CD4-positive, alpha-beta memory T cell (primary cell): ENCODE measurements around the gene LAGE3. TPM values are rescaled to one million over a fixed set of nuclear protein-coding genes. Genes with fewer than 3 reads are reported as not detected.
A peak's percentile ranks its signal among the peaks of the same experiment; 100 is the strongest.

Experiments
- CTCF ChIA-PET: fragments of 350-600 bp; sonication (Branson Sonifier 250); formaldehyde crosslinking; loops from one replicate; lab custom pipeline; 2021; ENCODE audit warnings: inconsistent platforms; ENCODE audit not compliant: partially characterized antibody; lab: Charles Lee
- POLR2A ChIA-PET: fragments of 350-600 bp; sonication (Branson Sonifier 250); formaldehyde crosslinking; loops from one replicate; lab custom pipeline; 2021; ENCODE audit not compliant: partially characterized antibody; lab: Charles Lee
- DNase-seq, 5 donors: peaks; one replicate each; pipeline versions ENCODE4 v3.0.0 to v3.0.0-alpha.2; 2020 to 2022; ENCODE audit warnings: mixed read lengths in 1 of 5
- H3K27ac ChIP-seq: one replicate; pipeline ENCODE4 v1.7.0; 2013; ENCODE audit warnings: low read depth, low read length
- H3K27me3 ChIP-seq: 2 replicates; pipeline ENCODE4 v1.7.0; 2013; ENCODE audit warnings: mild to moderate bottlenecking, low read length, moderate library complexity; ENCODE audit not compliant: insufficient read depth
- H3K36me3 ChIP-seq: 2 replicates; pipeline ENCODE4 v1.7.0; 2013; ENCODE audit warnings: mild to moderate bottlenecking, low read length, moderate library complexity; ENCODE audit not compliant: insufficient read depth
- H3K4me1 ChIP-seq: 2 replicates; pipeline ENCODE4 v1.7.0; 2013; ENCODE audit warnings: mild to moderate bottlenecking, low read length, moderate library complexity; ENCODE audit not compliant: insufficient read depth
- H3K4me3 ChIP-seq, 2 donors: one replicate each; pipeline ENCODE4 v1.7.0; 2013; ENCODE audit warnings: low read length in 2 of 2, mild to moderate bottlenecking in 1 of 2
- H3K9me3 ChIP-seq, 2 donors: one replicate each; pipeline ENCODE4 v1.7.0; 2013; ENCODE audit warnings: low read length in 2 of 2, control low read depth in 1 of 2; ENCODE audit not compliant: control insufficient read depth in 1 of 2
- H3K27ac Mint-ChIP-seq, 7 donors: one replicate each; pipeline ENCODE4 v1.8.0; 2020 to 2021; ENCODE audit warnings: mixed read lengths in 7 of 7, mild to moderate bottlenecking in 6 of 7, inconsistent platforms in 3 of 7, moderate library complexity in 3 of 7
- H3K27me3 Mint-ChIP-seq, 2 donors: one replicate each; pipeline ENCODE4 v1.8.0; 2020 to 2021; ENCODE audit warnings: mixed read lengths in 2 of 2
- H3K36me3 Mint-ChIP-seq, 2 donors: one replicate each; pipeline ENCODE4 v1.8.0; 2020 to 2021; ENCODE audit warnings: mixed read lengths in 2 of 2, inconsistent platforms in 1 of 2, mild to moderate bottlenecking in 1 of 2
- H3K4me1 Mint-ChIP-seq, 4 donors: one replicate each; pipeline ENCODE4 v1.8.0; 2020 to 2021; ENCODE audit warnings: mixed read lengths in 4 of 4, mild to moderate bottlenecking in 1 of 4
- H3K4me3 Mint-ChIP-seq, 8 donors: one replicate each; pipeline ENCODE4 v1.8.0; 2020 to 2021; ENCODE audit warnings: mixed read lengths in 8 of 8, mild to moderate bottlenecking in 7 of 8, moderate library complexity in 6 of 8, inconsistent platforms in 3 of 8
- H3K9me3 Mint-ChIP-seq, 8 donors: one replicate each; pipeline ENCODE4 v1.8.0; 2020 to 2021; ENCODE audit warnings: mixed read lengths in 8 of 8, mild to moderate bottlenecking in 5 of 8, inconsistent platforms in 3 of 8, moderate library complexity in 1 of 8
- intact Hi-C: fragments of 100-400 bp; cut with micrococcal nuclease; formaldehyde crosslinking; loops from one replicate; pipeline ENCODE4 v1.15.1; 2023
- polyA plus RNA-seq, 2 donors: library from polyadenylated mRNA; unstranded; fragments of 300-500 nt; fragmentation: Illumina TruSeq; gene quantifications; one replicate each; pipeline ENCODE4 v1.2.3, GENCODE V29; 2021
- total RNA-seq, 2 experiments: library from RNA; stranded (reverse); gene quantifications; one replicate each; pipeline ENCODE4 v1.2.3, GENCODE V29; 2021

LAGE3 gene
- total and polyA plus RNA-seq, 4 experiments from 2014 or later: 18.5 to 58.0 (median 32.7) TPM

DNA sequence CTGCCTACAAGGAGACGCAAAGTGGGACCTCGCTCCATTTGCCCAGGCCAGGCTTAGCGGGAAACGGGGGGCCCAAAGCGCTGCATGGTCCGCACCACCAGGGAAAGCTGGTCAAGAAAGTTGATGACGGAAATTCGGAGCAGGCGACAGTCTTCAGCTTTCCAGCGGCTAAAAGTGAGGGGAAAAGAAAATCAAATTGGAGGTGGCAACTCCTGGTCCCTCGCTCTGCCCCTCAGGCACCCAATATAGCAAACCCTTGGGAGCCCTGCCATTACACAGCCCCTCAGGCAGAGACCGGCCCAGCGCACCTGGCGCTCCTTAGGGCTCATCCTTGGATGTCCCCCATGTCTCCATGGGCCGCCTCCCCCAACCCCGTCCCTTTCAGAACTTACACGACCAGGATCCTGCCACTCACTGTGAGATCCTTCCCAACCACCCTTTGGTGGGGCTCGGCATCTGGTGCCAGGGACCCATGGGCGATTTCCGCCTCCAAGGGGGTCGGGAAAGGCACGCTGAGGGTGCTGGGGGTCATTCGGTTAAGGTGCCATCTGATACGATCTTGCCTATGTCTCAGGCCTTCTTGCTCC is 1.1 kb downstream of the LAGE3 start:
- peak overlapping the region; percentile 76 to 87 (median 83) for H3K4me3 Mint-ChIP-seq
- DNase-seq: no peak
- POLR2A ChIA-PET: interaction anchor here (0.8 to 3.9 kb wide), 13 partner anchors 8 to 109 kb away, joined by 3 to 29 read pairs (median 4); partner anchors contain the start of genes ATP6AP1, IKBKG, PLXNA3 and RPL10
- no peaks in the 10 kb centered on the region for H3K27me3 ChIP-seq
- H3K27ac Mint-ChIP-seq: peak overlapping the region; percentile 82 to 91 (median 88)
- H3K4me1 Mint-ChIP-seq: peaks cover 5 to 23% (median 10%) of the 10 kb centered on the region in 4 donors
- H3K36me3 ChIP-seq: no peaks in the 10 kb centered on the region
- H3K4me1 ChIP-seq: peaks cover 20% of the 10 kb centered on the region
- H3K27ac ChIP-seq: peak overlapping the region; percentile 76
- peak overlapping the region in 1 of 2 donors; percentile 55 for H3K4me3 ChIP-seq
- H3K36me3 Mint-ChIP-seq: peaks cover 0 to 7% of the 10 kb centered on the region in 2 donors
- intact Hi-C loops: loop anchor here (2.0 to 10.0 kb wide), 3 partner anchors 21 to 63 kb away; partner anchors contain the start of genes FAM50A and TAFAZZIN
- H3K27me3 Mint-ChIP-seq: no peaks in the 10 kb centered on the region
- CTCF ChIA-PET: no interaction called here
- no peaks in the 10 kb centered on the region for H3K9me3 ChIP-seq
- no peaks in the 10 kb centered on the region for H3K9me3 Mint-ChIP-seq

DNA sequence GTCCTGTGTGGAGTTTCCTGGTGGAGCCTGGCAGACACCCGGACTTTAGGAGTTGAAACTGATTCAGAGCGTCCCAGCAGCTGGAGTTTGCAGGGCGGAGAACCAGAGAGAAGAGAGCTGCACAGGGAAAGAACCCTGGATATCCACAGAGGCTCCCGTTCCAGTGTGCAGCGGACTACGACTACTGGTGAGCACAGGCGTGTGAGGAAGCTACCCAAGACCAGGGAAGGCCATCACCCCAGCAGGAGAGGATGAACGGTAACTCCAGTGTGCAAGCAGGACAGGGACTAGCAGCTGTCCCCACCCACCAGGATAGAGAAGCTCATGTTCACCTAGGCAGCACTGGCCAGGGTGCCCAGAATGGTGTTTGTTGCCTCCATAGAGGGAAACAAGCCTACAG is 2.3 kb downstream of the LAGE3 start:
- DNase-seq: no peak
- peaks cover 0 to 10% of the 10 kb centered on the region in 2 donors for H3K36me3 Mint-ChIP-seq
- H3K36me3 ChIP-seq: peaks cover under 1% of the 10 kb centered on the region
- intact Hi-C loops: loop anchor here (5.0 to 10.0 kb wide), 2 partner anchors 35 to 62 kb away; partner anchors contain the start of genes FAM50A and TAFAZZIN
- no peak overlapping the region for H3K27ac ChIP-seq
- ChIA-PET POLR2A (interaction anchor here (0.8 to 3.9 kb wide), 9 partner anchors 8 to 108 kb away, joined by 3 to 29 read pairs (median 6); partner anchors contain the start of genes IKBKG, PLXNA3, RPL10 and SLC10A3), CTCF (interaction anchor here (0.8 to 1.4 kb wide), 2 partner anchors 10 to 50 kb away, joined by 3 to 4 read pairs; no protein-coding TSS in a partner anchor)
- H3K9me3 ChIP-seq: no peaks in the 10 kb centered on the region
- H3K27me3 Mint-ChIP-seq: no peaks in the 10 kb centered on the region
- no peak overlapping the region for H3K4me3 ChIP-seq
- H3K4me3 Mint-ChIP-seq: peak overlapping the region in 2 of 8 donors; percentile 35 to 41
- peaks cover 5 to 19% (median 10%) of the 10 kb centered on the region in 4 donors for H3K4me1 Mint-ChIP-seq
- H3K9me3 Mint-ChIP-seq: no peaks in the 10 kb centered on the region
- H3K4me1 ChIP-seq: peaks cover 20% of the 10 kb centered on the region
- peak overlapping the region in 3 of 7 donors; percentile 21 to 70 (median 37) for H3K27ac Mint-ChIP-seq
- H3K27me3 ChIP-seq: no peaks in the 10 kb centered on the region

DNA sequence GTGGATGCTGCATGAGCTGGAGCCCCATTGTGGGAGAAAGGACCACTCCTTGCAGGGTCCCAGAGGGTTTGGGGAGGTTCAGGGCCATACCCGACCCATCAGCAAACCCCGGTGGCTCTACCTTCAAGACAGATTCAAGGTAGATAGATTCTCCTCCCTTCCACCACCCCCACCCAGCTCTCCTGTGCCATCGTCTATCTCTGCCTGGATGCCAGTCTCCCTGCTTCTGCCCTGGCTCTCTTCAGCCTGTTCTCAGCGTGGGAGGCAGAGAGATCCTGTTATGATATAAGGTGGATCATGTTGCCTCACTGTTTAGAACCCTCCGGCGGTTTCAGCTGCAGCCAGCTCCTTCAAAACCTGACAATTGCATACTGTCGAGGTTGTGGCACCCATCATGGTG is 5.4 kb downstream of the LAGE3 start:
- Histone ChIP-seq H3K27me3 (no peaks in the 10 kb centered on the region), H3K36me3 (peaks cover 5% of the 10 kb centered on the region), H3K4me1 (peaks cover 12% of the 10 kb centered on the region), H3K27ac (no peak overlapping the region), H3K4me3 (no peak overlapping the region), H3K9me3 (no peaks in the 10 kb centered on the region)
- ChIA-PET CTCF (no interaction called here), POLR2A (interaction anchor here (0.8 to 0.9 kb wide), 2 partner anchors 17 to 28 kb away, joined by 3 to 4 read pairs; partner anchors contain the start of gene SLC10A3)
- H3K4me1 Mint-ChIP-seq: peaks cover 2 to 14% (median 4%) of the 10 kb centered on the region in 4 donors
- H3K27ac Mint-ChIP-seq: no peak overlapping the region
- DNase-seq: no peak
- H3K9me3 Mint-ChIP-seq: no peaks in the 10 kb centered on the region
- intact Hi-C loops: loop anchor here (10.0 kb wide), 1 partner anchor 59 kb away; the partner anchor contains the start of gene TAFAZZIN
- no peak overlapping the region for H3K4me3 Mint-ChIP-seq
- peaks cover 0 to 14% of the 10 kb centered on the region in 2 donors for H3K36me3 Mint-ChIP-seq
- no peaks in the 10 kb centered on the region for H3K27me3 Mint-ChIP-seq

DNA sequence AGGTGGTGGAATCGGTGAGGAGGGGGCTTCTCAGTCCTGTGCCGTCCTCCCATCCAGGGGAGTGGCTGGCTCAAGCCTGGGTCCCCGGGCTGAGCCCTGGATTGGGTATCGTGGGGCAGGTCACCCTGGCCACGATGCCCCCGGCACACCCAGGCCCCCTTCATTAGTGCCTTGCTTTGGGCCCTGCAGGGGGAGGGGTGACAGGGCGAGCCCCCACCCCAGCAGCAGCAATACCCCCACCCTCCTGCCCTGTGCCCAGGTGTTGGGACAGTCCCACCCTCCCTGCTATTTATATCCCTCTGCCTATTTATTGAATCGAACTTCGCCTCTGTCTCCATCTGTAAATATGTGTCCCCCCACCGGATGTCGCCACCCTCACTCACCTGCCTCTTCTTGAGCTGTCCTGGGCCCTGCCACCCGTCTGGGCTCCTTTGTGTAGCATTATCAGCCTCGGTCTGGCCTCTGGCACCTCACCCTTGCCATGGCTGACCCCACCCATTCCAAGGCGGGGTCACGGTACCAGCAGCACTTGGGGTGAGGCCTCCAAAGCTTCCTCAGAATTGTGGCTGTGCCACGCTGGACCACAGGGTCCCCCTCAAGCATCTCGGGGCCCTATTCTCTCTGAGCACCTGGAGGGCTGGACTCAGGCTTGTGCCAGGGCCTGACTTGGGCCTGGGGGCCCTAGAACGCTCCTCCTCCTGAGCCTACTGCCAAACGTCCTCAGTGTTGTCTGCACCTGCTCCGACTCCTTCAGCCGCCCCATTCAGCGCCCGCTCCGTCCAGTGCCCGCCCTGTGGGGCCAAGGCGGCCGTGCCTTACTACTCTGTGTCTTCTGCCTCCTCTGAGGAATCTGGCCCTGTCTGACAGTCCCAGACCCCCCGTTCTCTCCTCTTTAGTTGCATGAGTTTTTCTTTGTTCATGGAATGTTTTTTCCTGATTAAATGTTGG is 6.1 kb downstream of the LAGE3 start:
- intact Hi-C loops: loop anchor here (10.0 kb wide), 1 partner anchor 58 kb away; the partner anchor contains the start of gene TAFAZZIN
- peaks cover 8% of the 10 kb centered on the region for H3K4me1 ChIP-seq
- POLR2A ChIA-PET: interaction anchor here (0.9 to 1.2 kb wide), 2 partner anchors 14 to 27 kb away, joined by 3 to 4 read pairs; no protein-coding TSS in a partner anchor
- CTCF ChIA-PET: interaction anchor here (1.0 to 1.3 kb wide), 2 partner anchors 12 to 54 kb away, joined by 3 read pairs; no protein-coding TSS in a partner anchor
- no peak overlapping the region for H3K27ac ChIP-seq
- Mint-ChIP-seq H3K27me3 (no peaks in the 10 kb centered on the region), H3K36me3 (peaks cover 0 to 15% of the 10 kb centered on the region in 2 donors), H3K4me1 (peaks cover 0 to 14% (median 4%) of the 10 kb centered on the region in 4 donors), H3K27ac (peak overlapping the region in 4 of 7 donors; percentile 7 to 61 (median 40)), H3K9me3 (no peaks in the 10 kb centered on the region), H3K4me3 (no peak overlapping the region)
- DNase-seq: no peak
- no peak overlapping the region for H3K4me3 ChIP-seq
- H3K9me3 ChIP-seq: no peaks in the 10 kb centered on the region
- H3K27me3 ChIP-seq: no peaks in the 10 kb centered on the region
- peaks cover 5% of the 10 kb centered on the region for H3K36me3 ChIP-seq

DNA sequence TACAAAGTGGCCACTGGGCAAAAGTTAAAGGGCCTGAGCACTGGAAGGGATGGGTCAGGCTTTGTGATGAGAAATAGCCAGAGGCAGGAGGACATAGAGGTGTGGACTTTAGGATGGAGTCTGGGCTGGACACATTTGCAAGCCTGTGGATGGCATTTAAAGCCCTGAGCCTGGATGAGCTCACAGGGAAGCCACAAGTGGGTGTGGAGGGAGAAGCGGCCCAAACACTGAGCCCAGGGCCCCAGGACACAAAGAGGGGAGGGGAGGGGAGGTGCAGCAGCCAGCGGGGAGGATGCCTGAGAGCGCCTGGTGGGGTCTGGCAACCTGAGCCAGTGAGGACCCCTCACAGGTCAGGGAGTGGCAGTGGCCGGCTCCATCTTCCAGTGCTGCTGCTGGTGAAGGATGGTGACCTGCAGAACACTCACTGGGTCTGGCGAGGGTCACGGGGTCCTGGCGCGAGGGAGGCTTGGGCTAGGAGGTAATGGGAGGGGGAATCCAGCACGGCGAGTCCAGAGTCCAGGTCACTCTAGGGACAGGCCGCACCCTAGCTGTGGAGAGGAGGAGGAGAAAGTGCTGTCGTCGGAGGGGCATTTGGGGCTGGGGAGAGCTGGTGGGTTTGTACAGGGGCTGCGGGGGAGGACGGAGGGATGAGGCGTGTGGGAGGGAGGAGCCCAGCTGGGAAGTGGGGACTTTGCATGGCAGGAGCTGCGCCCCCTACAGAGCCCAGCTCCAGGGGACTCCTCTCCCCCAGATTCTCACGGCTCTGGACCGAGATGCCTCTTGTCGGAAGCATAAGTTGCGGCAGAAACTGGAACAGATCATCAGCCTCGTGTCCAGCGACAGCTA is 7.0 kb downstream of the LAGE3 start:
- peaks cover 0 to 8% (median 0%) of the 10 kb centered on the region in 4 donors for H3K4me1 Mint-ChIP-seq
- Histone ChIP-seq H3K36me3 (peaks cover 5% of the 10 kb centered on the region), H3K27me3 (no peaks in the 10 kb centered on the region), H3K27ac (no peak overlapping the region), H3K4me3 (no peak overlapping the region), H3K9me3 (no peaks in the 10 kb centered on the region), H3K4me1 (no peaks in the 10 kb centered on the region)
- no peaks in the 10 kb centered on the region for H3K9me3 Mint-ChIP-seq
- no peaks in the 10 kb centered on the region for H3K27me3 Mint-ChIP-seq
- peaks cover 0 to 15% of the 10 kb centered on the region in 2 donors for H3K36me3 Mint-ChIP-seq
- no peak for DNase-seq
- no peak overlapping the region for H3K4me3 Mint-ChIP-seq
- ChIA-PET CTCF (interaction anchor here (1.0 to 1.3 kb wide), 2 partner anchors 12 to 55 kb away, joined by 3 read pairs; no protein-coding TSS in a partner anchor), POLR2A (interaction anchor here (1.2 kb wide), 1 partner anchor 13 kb away, joined by 3 read pairs; no protein-coding TSS in a partner anchor)
- intact Hi-C loops: loop anchor here (10.0 kb wide), 1 partner anchor 57 kb away; the partner anchor contains the start of gene TAFAZZIN
- H3K27ac Mint-ChIP-seq: no peak overlapping the region

DNA sequence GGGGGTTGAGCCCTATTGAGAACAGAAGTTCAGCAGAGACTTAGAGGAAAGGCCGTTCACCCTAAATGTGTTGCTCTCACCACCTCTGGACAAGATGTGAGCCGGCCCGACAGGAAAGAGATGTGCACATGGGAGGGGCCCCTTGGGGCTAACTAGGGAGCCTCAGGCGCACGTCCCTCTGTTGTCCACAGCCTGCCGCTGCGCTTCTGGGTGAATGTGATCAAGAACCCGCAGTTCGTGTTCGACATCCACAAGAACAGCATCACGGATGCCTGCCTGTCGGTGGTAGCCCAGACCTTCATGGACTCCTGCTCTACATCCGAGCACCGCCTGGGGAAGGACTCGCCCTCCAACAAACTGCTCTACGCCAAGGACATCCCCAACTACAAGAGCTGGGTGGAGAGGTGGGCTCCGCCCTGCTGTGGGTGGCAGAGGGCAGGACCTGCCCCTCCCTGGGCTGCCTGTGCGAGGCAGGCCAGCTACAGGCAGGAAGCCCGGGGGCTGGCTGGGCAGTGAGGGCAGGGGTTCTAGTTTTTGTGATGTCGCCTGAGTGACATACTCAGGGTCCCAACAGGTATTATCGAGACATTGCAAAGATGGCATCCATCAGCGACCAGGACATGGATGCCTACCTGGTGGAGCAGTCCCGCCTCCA is 8.0 kb downstream of the LAGE3 start:
- Mint-ChIP-seq H3K4me1 (peaks cover 0 to 4% (median 0%) of the 10 kb centered on the region in 4 donors), H3K27ac (no peak overlapping the region)

More for the DNA sequence above, 8.0 kb downstream of the LAGE3 start:
- Mint-ChIP-seq H3K27me3 (no peaks in the 10 kb centered on the region), H3K9me3 (no peaks in the 10 kb centered on the region), H3K36me3 (peaks cover 0 to 15% of the 10 kb centered on the region in 2 donors), H3K4me3 (no peak overlapping the region)
- Histone ChIP-seq H3K27me3 (no peaks in the 10 kb centered on the region), H3K9me3 (no peaks in the 10 kb centered on the region), H3K36me3 (peaks cover 5% of the 10 kb centered on the region), H3K4me1 (no peaks in the 10 kb centered on the region), H3K27ac (no peak overlapping the region), H3K4me3 (no peak overlapping the region)
- CTCF ChIA-PET: no interaction called here
- intact Hi-C loops: loop anchor here (10.0 kb wide), 1 partner anchor 56 kb away; the partner anchor contains the start of gene TAFAZZIN
- POLR2A ChIA-PET: no interaction called here
- no peak for DNase-seq
